Hematopoietic multipotent progenitor cell treated with erythropoietin and hydrocortisone succinate and interleukin-3 and kit ligand, for 15 days (in vitro differentiated cells): ENCODE measurements around the gene SORBS1.

Experiments used
- DNase-seq: peaks from one replicate; pipeline ENCODE4 v3.0.0-alpha.2; 2015; ENCODE audit warnings: low spot score

The SORBS1 gene

DNA sequence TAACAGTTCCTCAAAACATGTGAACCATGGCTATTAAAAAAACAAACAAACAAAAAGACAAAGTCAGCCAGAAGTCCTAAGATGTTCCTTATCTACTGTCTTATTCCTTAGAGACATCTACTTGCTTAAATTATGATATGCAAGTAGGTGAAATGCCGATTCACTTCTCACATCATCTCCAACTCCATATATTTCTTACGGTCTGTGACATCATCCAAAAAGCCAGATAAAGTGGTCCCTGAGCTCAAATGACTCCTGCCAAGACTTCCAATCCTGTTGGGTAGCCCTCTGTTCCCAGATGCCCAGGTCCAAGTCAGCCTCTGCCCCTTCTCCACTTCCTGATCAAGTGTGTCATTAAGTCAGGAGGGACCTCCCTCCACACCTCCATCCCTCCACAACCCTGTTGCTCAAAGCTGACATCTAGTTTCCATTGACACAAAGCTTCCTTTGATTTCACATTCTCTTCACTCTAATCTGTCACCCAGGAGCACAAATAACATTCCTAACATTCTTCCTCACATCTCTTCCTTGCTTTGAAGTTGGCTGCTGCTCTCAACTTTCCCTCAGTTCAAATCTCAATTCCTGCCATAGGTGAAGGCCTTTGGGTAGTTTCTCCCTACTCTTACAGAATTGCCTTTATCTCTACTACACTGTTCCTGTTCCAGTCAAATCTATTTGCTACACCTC, 214.3 kb downstream of the SORBS1 start:
- no peak for DNase-seq

GRCh38 chr10:95343573-95343972, 217.6 kb downstream of the SORBS1 start:
- no peak for DNase-seq

DNA sequence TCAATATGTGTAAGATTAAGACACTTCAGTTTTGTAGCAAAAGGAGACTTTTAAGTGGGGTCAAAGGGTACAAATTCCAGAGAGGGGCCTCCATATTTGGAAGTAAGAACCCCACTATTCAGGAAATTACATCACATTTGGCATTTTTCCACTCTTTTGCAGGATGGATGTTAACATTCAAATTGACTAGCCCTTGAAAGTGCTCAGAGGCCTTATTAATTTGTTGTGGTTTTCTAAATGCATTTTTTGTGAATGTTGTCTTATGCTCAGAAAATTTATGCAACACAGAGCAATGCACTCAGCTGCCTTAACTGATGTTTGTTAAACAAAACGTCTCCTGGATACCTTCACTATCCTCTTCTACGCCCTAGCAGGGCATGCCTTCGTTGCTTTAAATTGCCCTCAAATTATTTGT, 219.4 kb downstream of the SORBS1 start:
- no peak for DNase-seq

- no peak for DNase-seq
These were observed 221.3 kb downstream of the SORBS1 start for GRCh38 chr10:95339863-95340262.

DNA sequence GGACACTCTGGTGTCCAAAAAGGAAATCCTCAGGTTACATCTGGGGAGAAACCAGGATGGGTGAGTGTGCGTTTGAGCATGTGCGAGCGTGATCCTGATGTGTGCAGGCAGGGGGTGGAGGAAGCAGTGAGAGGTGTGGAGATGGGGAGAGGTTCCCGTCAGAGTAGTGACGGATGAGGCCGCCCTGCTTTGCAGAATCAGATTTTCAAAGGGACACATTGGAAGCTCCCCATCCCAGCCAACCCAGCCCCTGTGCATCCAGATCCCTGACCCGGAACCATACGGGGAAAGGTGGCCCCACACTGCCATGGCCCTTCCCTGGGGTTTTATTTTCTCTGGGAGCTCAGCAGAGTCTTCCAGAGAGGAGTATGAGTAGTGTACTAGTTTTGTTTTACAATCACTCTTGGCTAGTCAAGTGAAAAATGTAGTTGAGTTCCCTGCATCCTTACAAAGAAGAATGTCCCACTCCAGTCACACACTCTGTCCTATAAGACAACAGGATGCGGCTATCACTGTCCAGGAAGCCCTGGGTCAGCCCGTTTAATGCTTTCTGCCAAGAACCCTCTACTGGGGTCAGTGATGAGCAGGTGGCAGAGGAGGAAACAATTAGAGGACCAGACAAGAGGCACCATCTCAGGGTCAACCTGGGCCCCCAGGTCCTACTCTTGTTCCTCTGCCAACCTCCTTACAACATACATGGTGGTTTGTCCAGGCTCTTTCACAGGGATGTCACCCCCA, 223.6 kb downstream of the SORBS1 start:
- no peak for DNase-seq

- no peak for DNase-seq
These were observed 224.5 kb downstream of the SORBS1 start for GRCh38 chr10:95336702-95337101.

GRCh38 chr10:95335933-95336699, 225.1 kb downstream of the SORBS1 start:
- no peak for DNase-seq

- DNase-seq, result no peak
These were observed 226.4 kb downstream of the SORBS1 start for GRCh38 chr10:95334805-95335144.

DNA sequence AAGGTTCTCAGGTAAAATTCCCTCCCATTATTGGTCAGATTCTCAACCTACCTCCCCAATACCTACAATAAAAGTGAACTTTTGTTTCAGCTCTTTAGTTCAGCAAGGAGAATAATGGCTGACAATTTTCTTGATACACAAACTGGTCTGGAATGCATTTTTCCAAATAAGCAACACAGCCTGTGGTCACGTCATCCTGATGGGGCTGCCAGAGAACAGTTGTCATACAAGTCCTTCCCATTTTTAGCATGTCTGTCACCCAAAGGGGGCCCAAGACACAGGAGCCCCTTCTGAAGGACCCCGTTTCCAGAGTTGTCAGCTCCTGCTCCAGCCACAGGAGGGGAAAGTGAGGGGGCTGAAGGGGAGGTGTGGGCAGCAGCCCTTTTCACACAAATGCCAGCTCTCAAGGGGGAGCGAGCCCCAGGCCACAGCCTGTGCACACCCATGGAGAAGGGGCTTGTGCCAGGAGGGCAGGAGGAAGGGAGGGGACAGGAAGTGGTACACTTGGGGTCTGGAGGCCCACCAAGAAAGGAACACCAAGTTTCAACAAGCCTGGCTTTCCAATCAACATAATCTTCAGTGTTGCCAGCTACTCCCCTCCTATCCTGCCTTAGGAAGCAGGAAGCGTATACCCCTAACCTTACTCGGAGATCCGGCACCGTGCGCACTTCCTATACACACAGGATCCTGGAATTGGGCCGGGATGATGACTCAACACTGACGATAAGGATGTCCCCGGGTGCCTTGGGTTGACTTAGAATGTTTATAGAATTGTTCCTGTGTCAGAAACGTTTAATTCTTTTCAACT, 227.0 kb downstream of the SORBS1 start:
- DNase-seq, result no peak

DNA sequence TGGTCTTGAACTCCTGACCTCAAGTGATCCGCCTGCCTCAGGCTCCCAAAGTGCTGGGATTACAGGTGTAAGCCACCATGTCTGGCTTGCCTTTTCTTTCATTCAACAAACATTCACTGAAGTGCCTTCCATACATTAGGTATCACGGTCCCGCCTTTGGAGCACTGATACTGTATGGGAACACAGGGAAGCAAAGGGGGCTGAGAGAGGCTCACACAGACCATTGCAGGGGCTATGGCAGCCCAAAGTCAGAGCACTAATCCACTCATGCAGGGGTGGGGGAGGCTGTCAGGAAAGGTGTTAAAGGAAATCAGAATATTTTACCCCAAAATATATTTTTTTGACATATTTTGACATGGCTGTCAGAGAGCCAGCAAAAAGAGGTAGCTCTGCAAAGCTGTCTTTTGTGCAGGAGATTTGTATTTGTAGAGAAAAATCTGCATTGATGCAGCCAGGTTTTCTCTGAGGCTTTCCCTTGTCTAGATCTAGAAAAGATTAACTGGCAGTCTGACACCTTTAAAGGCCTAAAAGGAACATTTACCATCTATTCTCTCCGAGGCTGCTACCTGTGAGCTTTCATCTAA, 228.4 kb downstream of the SORBS1 start:
- no peak for DNase-seq

DNA sequence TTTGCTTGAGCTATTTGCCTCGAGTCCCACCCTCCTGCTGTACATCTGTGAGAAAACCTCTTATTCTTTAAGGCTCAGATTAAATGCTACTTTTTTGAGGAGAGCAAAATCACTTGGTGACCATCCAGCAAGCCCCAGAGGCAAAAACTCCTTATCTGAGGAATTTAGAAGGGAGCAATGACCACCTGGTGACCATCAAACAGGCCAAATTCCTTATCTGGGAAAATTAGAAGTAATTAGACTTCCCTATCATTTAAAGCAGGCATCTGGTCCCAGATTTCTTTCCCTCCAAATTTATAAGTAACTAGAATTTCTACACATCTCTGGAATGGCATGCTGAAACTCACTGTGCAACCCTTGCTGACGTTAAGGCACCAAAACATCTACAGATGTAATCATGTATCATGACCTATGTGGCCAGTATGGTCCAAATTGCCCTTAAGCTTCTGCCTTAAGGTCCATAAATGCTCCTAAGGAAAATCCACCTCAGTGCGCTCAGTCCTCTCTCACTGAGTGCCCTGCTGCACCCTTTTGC, 229.5 kb downstream of the SORBS1 start:
- DNase-seq, result no peak

DNA sequence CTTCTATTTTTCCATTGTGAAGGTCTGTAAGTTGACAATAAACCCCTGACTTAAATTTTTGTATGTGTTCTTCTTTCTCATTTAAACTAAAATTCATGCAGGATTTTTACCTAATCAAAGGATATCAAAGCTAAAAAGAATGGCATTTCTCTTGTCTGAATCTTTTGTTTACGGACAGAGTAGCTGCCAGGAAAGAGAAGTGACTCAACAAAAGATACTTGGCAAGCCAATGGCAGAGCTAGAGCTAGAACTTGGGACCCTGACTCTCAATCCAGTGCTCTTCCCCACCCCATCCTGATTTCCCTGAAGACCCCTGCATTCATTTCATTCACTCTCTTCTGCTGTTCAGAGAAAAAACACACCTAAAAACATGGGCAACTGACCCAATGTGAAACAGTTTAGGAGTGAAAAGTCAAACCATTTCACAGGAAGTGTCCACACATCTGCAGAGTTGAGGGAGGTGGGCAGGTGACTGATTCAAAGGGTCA, 230.2 kb downstream of the SORBS1 start:
- DNase-seq, result no peak

DNA sequence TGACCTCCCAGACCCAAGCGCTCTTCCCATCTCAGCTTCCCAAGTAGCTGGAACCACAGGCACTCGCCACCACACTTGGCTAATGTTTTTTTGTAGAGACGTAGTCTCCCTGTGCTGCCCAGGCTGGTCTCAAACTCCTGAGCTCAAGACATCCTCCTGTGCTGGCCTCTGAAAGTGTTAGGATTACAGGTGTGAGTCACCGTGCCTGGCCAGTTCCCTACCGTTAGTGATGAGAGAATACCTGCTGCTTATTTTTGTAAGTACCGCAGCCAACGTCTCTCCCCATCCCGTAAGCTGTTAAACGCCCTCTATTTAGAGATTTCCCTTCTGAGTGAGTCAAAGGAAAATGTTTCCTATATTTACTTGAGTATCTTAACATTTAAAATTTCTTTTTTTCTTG, 231.9 kb downstream of the SORBS1 start:
- no peak for DNase-seq

DNA sequence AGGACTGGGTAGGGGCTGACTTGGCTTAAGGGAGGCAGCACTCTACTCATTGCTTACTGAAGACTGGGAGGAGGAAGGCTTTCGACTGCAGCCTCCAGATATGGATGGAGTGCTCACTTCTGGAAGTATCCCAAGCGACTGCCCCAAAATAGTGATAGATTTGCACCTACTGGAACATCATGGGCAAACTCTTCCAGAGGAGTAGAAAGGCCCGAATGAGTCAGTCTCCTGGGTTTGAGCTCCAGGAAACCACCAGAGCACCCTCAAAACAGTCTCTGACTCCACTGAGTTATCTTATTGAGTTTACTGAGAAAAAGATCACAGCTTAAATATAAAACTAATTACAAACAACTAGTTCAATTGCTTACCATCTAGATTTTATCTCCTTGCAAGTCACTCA, 233.2 kb downstream of the SORBS1 start:
- DNase-seq, result no peak

DNA sequence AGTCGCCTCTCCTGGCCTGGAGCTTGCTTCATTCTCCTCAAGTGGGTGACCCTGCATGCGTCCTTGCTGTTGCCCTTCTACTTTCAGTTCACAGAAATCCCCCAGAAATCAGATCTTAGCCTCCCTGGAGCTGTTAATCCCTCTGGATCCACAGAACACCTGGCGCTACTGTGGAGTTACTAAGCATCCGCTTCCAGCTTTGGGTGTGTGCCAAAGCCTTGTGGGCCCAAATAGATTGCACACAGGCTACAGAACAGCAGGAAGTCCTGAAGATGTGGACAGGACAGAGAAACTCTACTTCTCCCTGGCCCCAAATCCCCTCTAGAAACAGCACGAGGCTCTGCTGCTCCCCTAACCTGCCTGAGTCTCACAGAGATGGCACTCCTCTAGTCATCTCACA, 233.8 kb downstream of the SORBS1 start:
- no peak for DNase-seq

GRCh38 chr10:95326396-95326795, 234.8 kb downstream of the SORBS1 start:
- no peak for DNase-seq

GRCh38 chr10:95325863-95326262, 235.3 kb downstream of the SORBS1 start:
- no peak for DNase-seq

DNA sequence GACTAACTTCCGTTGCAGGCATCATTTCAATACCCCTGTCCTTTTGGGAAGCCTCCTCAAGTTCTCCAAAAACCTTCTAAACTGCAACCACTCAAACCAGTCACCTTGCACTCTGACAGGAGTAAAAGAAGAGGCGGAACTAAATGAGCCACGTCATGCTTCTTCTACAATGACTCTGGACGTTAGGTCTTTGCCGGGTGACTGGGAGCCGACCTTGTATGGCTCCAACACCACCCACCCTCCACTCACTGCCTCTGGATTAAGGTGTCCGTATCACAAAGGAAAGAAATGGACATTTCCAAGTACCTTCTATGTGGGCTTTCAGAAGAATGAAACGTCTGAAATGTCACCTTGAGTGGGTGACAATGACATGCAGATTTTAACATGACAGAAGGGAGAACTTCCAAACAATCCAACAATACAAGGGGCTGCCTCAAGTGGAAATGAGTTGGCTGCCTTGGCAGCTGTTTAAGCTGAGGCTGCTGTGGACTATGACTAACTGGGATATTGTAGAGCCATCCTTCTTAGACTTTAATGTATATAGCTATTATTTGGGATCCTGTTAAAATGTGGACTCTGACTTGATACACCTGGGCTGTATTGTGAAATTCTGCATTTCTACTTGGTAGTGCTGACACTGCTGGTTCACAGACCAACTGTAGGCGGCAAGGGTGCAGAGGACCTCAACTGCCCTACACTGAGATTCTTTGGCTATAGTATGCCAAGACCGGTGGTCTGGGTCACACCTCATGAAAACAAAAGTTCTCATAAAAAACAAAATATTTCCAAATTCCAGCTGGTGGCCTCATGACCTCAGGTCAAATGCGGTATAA, 236.5 kb downstream of the SORBS1 start:
- DNase-seq, result no peak

GRCh38 chr10:95321554-95322301, 239.4 kb downstream of the SORBS1 start:
- DNase-seq, result no peak

GRCh38 chr10:95319239-95319638, 241.9 kb downstream of the SORBS1 start:
- no peak for DNase-seq
